Stimulated activated naive CD8-positive, alpha-beta T cell treated with anti-CD3 and anti-CD28 coated beads, Interleukin-15, Interleukin-2, amounts not matched to agents 100 U/mL and 50 U/mL, for 24 hours (primary cell): ENCODE data around the gene ALX3.
"Not testable (repeated sequence)": the region's sequence is repeated elsewhere in the genome, so short reads cannot be mapped to it uniquely, and the experiment has no call there.

ENCODE experiments used
- ATAC-seq: fragments of 150-1000 bp; cut with Tn5 transposase; one replicate; pipeline ENCODE4 v1.10.0; 2021
- DNase-seq: peaks from one replicate; pipeline ENCODE4 v3.0.0; 2021

ALX3 gene

DNA sequence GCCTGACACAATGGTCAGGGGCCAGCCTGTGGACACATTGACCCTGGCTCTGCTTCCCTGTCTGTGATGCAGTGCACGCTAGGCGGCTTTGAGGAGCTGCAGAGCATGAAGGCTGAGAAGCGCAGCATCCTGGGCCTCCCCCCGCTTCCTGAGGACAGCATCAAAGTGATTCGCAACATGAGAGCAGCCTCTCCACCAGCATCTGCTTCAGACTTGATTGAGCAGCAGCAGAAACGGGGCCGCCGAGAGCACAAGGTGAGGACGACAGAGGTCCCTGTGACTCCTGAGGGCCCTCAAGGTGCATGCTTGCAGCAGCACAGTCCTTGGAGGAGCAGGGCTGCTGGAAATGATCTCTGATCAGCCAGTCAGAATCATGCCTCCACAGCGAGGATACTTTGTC lies 27.5 kb downstream of the ALX3 start:
- ATAC-seq = no peak
- DNase-seq = no peak

DNA sequence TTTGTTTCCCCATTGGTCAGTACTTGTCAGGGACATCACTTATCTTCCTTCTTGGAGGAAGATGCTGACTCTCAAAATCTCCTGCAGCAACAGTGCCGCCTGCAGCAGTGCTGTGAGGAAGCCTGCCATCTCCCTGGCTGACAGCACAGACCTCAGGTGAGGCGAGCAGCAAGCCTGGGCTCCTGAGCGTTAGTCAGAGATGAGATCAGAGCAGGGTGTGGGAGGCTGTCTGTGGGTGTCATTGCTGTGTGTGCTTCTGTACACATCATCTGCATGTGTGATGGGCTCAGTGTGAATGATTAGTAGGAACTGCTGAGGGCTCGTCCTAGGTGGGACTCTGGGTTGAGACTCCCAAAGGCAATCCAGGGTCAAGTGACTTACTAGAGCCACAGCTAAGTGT lies 29.9 kb downstream of the ALX3 start:
- ATAC-seq = peak; percentile 84
- DNase-seq = no peak

GRCh38 chr1:110039641-110040040 lies 30.8 kb downstream of the ALX3 start:
- ATAC-seq (no peak), DNase-seq (no peak)

DNA sequence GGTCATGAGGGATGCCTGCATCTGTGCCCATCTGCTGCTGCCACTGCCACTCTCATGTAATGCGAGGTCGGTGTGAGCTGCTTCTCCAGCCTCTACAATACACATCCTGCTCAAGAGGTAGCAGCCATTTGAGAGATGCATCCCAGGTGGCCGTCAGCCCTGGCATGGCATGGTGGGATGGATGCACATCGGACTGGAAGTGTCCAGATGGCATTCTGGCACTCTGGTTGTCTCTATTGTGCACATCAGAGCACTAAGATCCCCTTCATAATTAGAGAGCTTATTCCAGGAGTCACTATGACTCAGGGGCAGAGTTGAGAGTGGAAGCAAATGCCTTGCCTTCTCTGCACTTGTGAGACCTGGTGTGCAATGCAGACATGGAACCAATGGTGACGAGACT lies 32.2 kb downstream of the ALX3 start:
- DNase-seq = no peak
- ATAC-seq = no peak

DNA sequence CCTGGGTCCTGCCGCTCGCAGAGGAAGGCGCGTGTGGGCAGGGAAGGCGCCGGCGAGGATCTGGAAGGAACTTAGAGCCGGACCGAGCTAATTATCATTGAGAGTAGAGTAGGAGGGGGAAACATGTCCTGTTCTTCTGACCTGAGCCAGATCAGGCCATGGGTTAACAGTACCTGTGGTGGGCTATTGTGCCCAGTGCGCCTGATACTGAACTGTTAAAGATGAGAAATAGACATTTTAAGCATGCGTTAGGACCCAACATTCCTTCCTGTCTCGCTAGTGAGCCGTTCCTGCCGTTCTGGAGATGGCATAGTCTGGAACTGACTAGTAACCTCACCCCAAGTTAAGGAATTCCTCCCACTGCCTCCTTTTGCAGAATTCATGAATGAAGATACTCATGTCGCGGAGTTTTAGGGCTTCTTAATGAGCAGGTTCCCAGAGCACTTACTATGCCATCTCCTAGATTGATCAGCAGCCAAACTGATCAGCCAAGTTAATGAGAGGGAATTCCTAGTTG lies 35.2 kb downstream of the ALX3 start:
- no peak for ATAC-seq
- no peak for DNase-seq

GRCh38 chr1:110034451-110035235 lies 35.8 kb downstream of the ALX3 start, which contains the start of gene STRIP1:
STRIP1 (plus strand) TSS chr1:110034624; CDS start chr1:110034638, 14 bp downstream.
- ATAC-seq = peak; percentile 93
- DNase-seq = peak; percentile 89

GRCh38 chr1:110034040-110034450 lies 36.4 kb downstream of the ALX3 start:
- DNase-seq = no peak
- ATAC-seq = no peak

GRCh38 chr1:110033421-110033820 lies 37.1 kb downstream of the ALX3 start:
- ATAC-seq (no peak), DNase-seq (no peak)

DNA sequence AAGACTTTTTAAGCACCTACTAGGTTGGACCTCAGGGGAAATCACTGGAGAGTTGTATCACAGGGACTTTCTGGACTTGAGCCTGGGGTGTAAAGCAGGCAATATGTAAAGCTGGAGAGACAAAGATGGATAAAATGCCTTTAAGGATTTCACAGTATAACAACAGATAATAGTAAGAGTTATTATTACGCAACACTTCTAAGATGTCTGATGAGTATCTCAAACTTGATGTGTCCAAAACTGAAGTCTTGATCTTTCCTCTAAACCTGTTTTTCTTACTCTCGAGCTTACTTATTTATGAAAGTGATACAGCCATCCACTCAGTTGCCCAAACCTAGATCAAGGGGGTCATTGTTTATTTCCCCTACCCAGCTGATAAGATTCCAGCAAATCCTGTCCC lies 38.1 kb downstream of the ALX3 start:
- no peak for DNase-seq
- ATAC-seq = no peak

GRCh38 chr1:110030687-110031086 lies 39.8 kb downstream of the ALX3 start:
- DNase-seq, ATAC-seq: not testable (repeated sequence)

DNA sequence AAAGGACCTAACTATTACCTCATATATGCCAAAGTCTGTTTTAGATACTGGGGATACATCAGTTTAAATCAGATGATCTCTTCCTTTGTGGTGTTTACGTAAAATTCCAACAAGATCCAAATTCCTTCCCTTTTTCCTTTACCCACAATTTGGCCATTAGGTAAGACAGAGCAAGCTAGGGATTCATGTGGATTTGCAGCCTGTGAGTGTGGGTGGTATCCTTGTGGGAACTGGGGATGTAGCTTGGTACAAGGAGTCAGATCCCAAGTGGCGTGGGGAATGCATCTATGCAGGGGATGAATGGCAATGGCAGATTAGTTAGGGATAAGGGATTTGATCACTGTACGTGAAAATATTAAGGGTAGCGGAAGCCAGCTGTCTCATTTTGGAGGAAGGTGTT lies 45.9 kb downstream of the ALX3 start:
- DNase-seq (no peak), ATAC-seq (no peak)

DNA sequence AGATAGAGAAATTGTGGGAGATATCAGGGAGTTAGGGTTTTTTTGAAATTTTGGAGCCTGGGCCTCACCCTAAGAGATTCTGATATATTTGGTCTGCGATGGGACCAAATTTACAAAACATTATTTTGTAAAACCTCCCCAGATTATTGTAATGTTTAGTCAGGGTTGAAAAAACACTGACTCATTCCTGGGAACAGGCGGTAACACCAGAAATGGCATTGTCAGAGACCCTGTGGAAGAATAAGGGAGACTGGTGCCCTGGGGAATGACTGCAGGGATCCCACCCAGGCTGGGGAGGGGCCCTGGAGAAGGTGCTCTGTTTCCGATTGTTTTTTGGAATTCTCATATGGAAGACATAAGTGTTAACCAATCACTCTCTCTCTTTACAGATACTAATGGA lies 49.2 kb downstream of the ALX3 start:
- ATAC-seq = no peak
- no peak for DNase-seq

- DNase-seq (no peak), ATAC-seq (no peak)
These were observed 50.7 kb downstream of the ALX3 start for GRCh38 chr1:110019770-110020169.

GRCh38 chr1:110018396-110018795 lies 52.1 kb downstream of the ALX3 start:
- ATAC-seq (no peak), DNase-seq (no peak)

- ATAC-seq (no peak), DNase-seq (no peak)
These were observed 52.7 kb downstream of the ALX3 start for GRCh38 chr1:110017792-110018191.

DNA sequence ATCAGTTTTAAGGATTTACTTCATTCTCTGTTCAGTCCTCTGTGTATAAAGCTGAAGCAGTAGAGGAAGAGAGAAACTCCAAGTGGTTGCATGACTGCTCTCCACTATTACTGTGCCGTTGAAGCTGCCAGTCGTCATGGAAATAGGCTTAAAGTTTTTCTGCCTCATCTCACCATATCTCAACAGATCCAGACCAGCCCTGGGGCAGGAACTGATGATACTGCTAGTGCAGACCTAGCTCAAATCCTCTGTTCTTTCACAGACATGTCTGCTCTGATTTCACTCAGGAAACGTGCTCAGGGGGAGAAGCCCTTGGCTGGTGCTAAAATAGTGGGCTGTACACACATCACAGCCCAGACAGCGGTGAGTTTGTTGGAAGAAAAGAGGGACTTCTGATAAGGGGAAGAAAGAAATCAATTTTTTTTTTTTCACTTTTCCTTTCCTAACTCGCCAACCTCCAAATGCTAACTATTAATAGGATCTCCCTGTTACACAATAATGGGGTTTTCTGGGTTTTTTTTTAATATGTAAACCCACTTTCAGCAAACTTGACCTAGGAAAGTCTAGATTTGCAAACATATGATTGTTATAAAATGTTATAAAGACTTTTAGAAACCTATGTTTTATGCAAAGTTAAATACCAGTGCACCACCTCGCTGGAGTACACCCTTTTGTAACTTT lies 58.2 kb downstream of the ALX3 start:
- ATAC-seq (peak; percentile 14), DNase-seq (no peak)

DNA sequence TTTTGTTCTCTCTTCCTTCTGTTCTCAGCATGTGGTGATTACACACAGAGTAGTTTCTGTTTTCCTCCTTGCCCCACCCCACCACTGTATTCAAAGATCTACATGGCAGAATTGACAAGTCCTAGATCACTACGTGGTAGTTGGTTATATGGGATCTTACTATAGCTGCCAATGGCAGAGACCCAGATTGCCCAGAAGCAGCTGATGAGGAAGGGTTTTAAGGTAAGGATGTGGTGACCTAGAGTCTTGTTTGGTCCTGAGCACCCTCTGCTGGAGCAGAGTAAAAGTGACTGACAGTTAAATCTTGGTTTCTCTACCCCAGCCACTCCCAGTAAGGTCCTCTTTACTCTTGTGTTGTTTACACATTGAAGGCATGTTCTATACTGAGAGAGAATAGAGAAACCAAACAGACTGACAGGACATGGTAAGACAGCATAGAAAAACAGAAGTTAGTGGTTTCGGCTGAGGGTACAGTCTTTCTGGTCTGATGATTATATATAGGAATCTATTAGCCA lies 58.9 kb downstream of the ALX3 start:
- ATAC-seq (peak; percentile 82), DNase-seq (no peak)
